GM12864 (cell line): ENCODE measurements around the gene CTRB2.

Experiments used
- DNase-seq: peaks from one replicate; pipeline ENCODE4 v3.0.0-alpha.2; 2011; ENCODE audit warnings: low read depth
- H3K4me3 ChIP-seq: 2 replicates; pipeline ENCODE4 v1.5.1; 2011; ENCODE audit warnings: mild to moderate bottlenecking, low read depth, low read length, control low read depth
- CTCF ChIP-seq: IDR thresholded peaks from 2 replicates; pipeline ENCODE4 v1.5.1; 2011; ENCODE audit warnings: low read depth, mild to moderate bottlenecking, moderate library complexity, low read length, control low read depth, inconsistent platforms; ENCODE audit errors: missing control alignments

The CTRB2 gene

GRCh38 chr16:75250809-75251279, 43.9 kb upstream of the CTRB2 start:
- H3K4me3 ChIP-seq = peak overlapping the region; percentile 58

GRCh38 chr16:75250089-75250808, 43.3 kb upstream of the CTRB2 start:
- H3K4me3 ChIP-seq = peak overlapping the region; percentile 58
- TF ChIP-seq CTCF = no peak
- no peak for DNase-seq

More at GRCh38 chr16:75250809-75251279, 43.9 kb upstream of the CTRB2 start:
- no peak for DNase-seq
- no peak for TF ChIP-seq CTCF

- DNase-seq = no peak
- no peak for TF ChIP-seq CTCF
- H3K4me3 ChIP-seq = no peak overlapping the region
Measured at GRCh38 chr16:75249441-75249840, 42.5 kb upstream of the CTRB2 start.

- H3K4me3 ChIP-seq = no peak overlapping the region
- TF ChIP-seq CTCF = no peak
- DNase-seq = no peak
Measured at GRCh38 chr16:75248536-75249380, 41.8 kb upstream of the CTRB2 start.

GRCh38 chr16:75248142-75248535, 41.2 kb upstream of the CTRB2 start:
- TF ChIP-seq CTCF = no peak
- H3K4me3 ChIP-seq = no peak overlapping the region
- no peak for DNase-seq

GRCh38 chr16:75247249-75247648, 40.3 kb upstream of the CTRB2 start:
- DNase-seq = no peak
- no peak for TF ChIP-seq CTCF
- H3K4me3 ChIP-seq = no peak overlapping the region
